PC-3 (cell line): Measurements from ENCODE around the gene WDR90. TPM values are rescaled to one million over a fixed set of nuclear protein-coding genes. Genes with fewer than 3 reads are reported as not detected.
A peak's percentile ranks its signal among the peaks of the same experiment; 100 is the strongest.

ENCODE experiments used
- ATAC-seq: fragments of 200-7000 bp; cut with Tn5 transposase; 2 replicates; pipeline ENCODE4 v1.9.1; 2020; ENCODE audit warnings: mild to moderate bottlenecking, moderate library complexity
- BruUV-seq: library from RNA; stranded (reverse); fragments of 400-500 nt; replicated peaks from 2 replicates; lab custom pipeline; 2021; lab: Mats Ljungman, UMichigan
- CTCF ChIA-PET: fragments of 300-600 bp; sonication (Branson Sonifier 250); formaldehyde crosslinking; loops from one replicate; lab custom pipeline; 2022; ENCODE audit warnings: antibody characterized with exemption; lab: Charles Lee
- POLR2A ChIA-PET: fragments of 300-600 bp; sonication (Branson Sonifier 250); formaldehyde crosslinking; loops from one replicate; lab custom pipeline; 2022; ENCODE audit warnings: antibody characterized with exemption; ENCODE audit not compliant: unreplicated experiment; lab: Charles Lee
- DNase-seq: peaks from one replicate; pipeline ENCODE4 v3.0.0-alpha.2; 2015
- H2AFZ ChIP-seq: fragments of 300-600 bp; sonication (generic); 2 replicates; pipeline ENCODE4 v1.6.0; 2016; ENCODE audit warnings: antibody characterized with exemption, low read length
- H3F3A ChIP-seq: fragments of 300-600 bp; sonication (generic); one replicate; pipeline ENCODE4 v1.6.0; 2017; ENCODE audit warnings: antibody characterized with exemption, low read length, control low read depth, mild to moderate bottlenecking; ENCODE audit not compliant: unreplicated experiment
- H3K27ac ChIP-seq: fragments of 300-600 bp; sonication (generic); 2 replicates; pipeline ENCODE4 v1.5.1; 2016; ENCODE audit warnings: mild to moderate bottlenecking, low read length
- H3K27me3 ChIP-seq: fragments of 300-600 bp; sonication (generic); 2 replicates; pipeline ENCODE4 v1.6.1; 2016; ENCODE audit warnings: low read length, mixed read lengths
- H3K36me3 ChIP-seq: fragments of 300-600 bp; sonication (generic); 2 replicates; pipeline ENCODE4 v1.6.1; 2016; ENCODE audit warnings: low read depth, mixed run types, low read length, mixed read lengths
- H3K4me1 ChIP-seq: fragments of 300-600 bp; sonication (generic); 2 replicates; pipeline ENCODE4 v1.5.1; 2016; ENCODE audit warnings: low read length; ENCODE audit not compliant: insufficient read depth
- H3K4me2 ChIP-seq: fragments of 300-600 bp; sonication (generic); 2 replicates; pipeline ENCODE4 v1.6.0; 2016; ENCODE audit warnings: low read length
- H3K4me3 ChIP-seq: fragments of 300-600 bp; sonication (generic); 2 replicates; pipeline ENCODE4 v1.5.1; 2016; ENCODE audit warnings: mild to moderate bottlenecking, low read length, mixed read lengths
- H3K79me2 ChIP-seq: fragments of 300-600 bp; sonication (generic); 2 replicates; pipeline ENCODE4 v1.6.1; 2017; ENCODE audit warnings: low read length, mixed read lengths
- H3K9ac ChIP-seq: fragments of 300-600 bp; sonication (generic); 2 replicates; pipeline ENCODE4 v1.6.0; 2016; ENCODE audit warnings: mild to moderate bottlenecking, low read length
- H3K9me2 ChIP-seq: fragments of 300-600 bp; sonication (generic); replicated peaks from 2 replicates; pipeline ENCODE4 v1.6.1; 2016; ENCODE audit warnings: mixed run types, low read length, mixed read lengths
- H3K9me3 ChIP-seq: fragments of 300-600 bp; sonication (generic); 2 replicates; pipeline ENCODE4 v1.6.1; 2016; ENCODE audit warnings: low read length, mixed read lengths
- H4K20me1 ChIP-seq: fragments of 300-600 bp; sonication (generic); 2 replicates; pipeline ENCODE4 v1.6.1; 2016; ENCODE audit warnings: low read length, mixed read lengths
- CTCF ChIP-seq: fragments of 300-600 bp; sonication (generic); conservative IDR thresholded peaks from 2 replicates; pipeline ENCODE4 v1.5.1; 2017; ENCODE audit warnings: antibody characterized with exemption, low read depth, mild to moderate bottlenecking, low read length
- EZH2 ChIP-seq: fragments of 300-600 bp; sonication (generic); IDR thresholded peaks from one replicate; pipeline ENCODE4 v1.6.1; 2017; ENCODE audit warnings: antibody characterized with exemption, mild to moderate bottlenecking, low read length; ENCODE audit not compliant: unreplicated experiment
- EZH2phosphoT487 ChIP-seq: fragments of 300-600 bp; sonication (generic); IDR thresholded peaks from 2 replicates; pipeline ENCODE4 v1.6.1; 2018; ENCODE audit warnings: mild to moderate bottlenecking, antibody characterized with exemption, low read length, borderline replicate concordance
- intact Hi-C: fragments of 100-400 bp; cut with micrococcal nuclease; formaldehyde crosslinking; loops from 2 replicates; pipeline ENCODE4 v1.9.0; 2023
- total RNA-seq: library from RNA; depleted of rRNA; stranded (reverse); fragments of >200 nt; gene quantifications from 2 replicates; pipeline ENCODE4 v1.2.3, GENCODE V29; 2014

The WDR90 gene
- total RNA-seq, 1 experiment from 2014 or later, result 44.4 TPM

- H3K4me1 ChIP-seq, result peaks cover 21% of the 10 kb centered on the region
- intact Hi-C loops, result no loop called here
- no peaks in the 10 kb centered on the region for H3K9me2 ChIP-seq
- peak overlapping the region; percentile 72 for H3K4me2 ChIP-seq
- no peaks in the 10 kb centered on the region for H3K27me3 ChIP-seq
- POLR2A ChIA-PET, result no interaction called here
- no TSS peak for BruUV-seq
- no peaks in the 10 kb centered on the region for H3K36me3 ChIP-seq
- H3K9me3 ChIP-seq, result no peaks in the 10 kb centered on the region
- H3K27ac ChIP-seq, result peak overlapping the region; percentile 13; the same call in 1 of the 2 replicates
- H3K79me2 ChIP-seq, result 0 out of 2 replicates have a peak, but pooled peaks cover 3% of the 10 kb centered on the region
- 0 out of 2 replicates have a peak overlapping the region, but pooled peaks have one; percentile 3 for H3K4me3 ChIP-seq
- no peaks in the 10 kb centered on the region for H4K20me1 ChIP-seq
- TF ChIP-seq EZH2phosphoT487 (no peak), EZH2 (no peak), CTCF (no peak)
- no peak overlapping the region for H3K9ac ChIP-seq
- DNase-seq (no peak), ATAC-seq (no peak)
- no peak overlapping the region for H2AFZ ChIP-seq
- CTCF ChIA-PET, result no interaction called here
- no peaks in the 10 kb centered on the region for H3F3A ChIP-seq
Observed at GRCh38 chr16:621526-622105, 27.5 kb upstream of the WDR90 start.

- H3K36me3 ChIP-seq, result no peaks in the 10 kb centered on the region
- POLR2A ChIA-PET, result no interaction called here
- no peak overlapping the region for H3K9ac ChIP-seq
- H3K9me3 ChIP-seq, result no peaks in the 10 kb centered on the region
- ATAC-seq (no peak), DNase-seq (no peak)
- no peak overlapping the region for H3K27ac ChIP-seq
- H3K4me3 ChIP-seq, result no peak overlapping the region
- no peaks in the 10 kb centered on the region for H3F3A ChIP-seq
- CTCF ChIA-PET, result no interaction called here
- 0 out of 2 replicates have a peak, but pooled peaks cover 3% of the 10 kb centered on the region for H3K79me2 ChIP-seq
- H3K9me2 ChIP-seq, result no peaks in the 10 kb centered on the region
- intact Hi-C loops, result no loop called here
- peaks cover 31% of the 10 kb centered on the region for H3K4me1 ChIP-seq
- no peak for TF ChIP-seq CTCF
- no peaks in the 10 kb centered on the region for H4K20me1 ChIP-seq
- no peaks in the 10 kb centered on the region for H3K27me3 ChIP-seq
- no peak overlapping the region for H2AFZ ChIP-seq
- H3K4me2 ChIP-seq, result peak overlapping the region; percentile 72; the same call in 1 of the 2 replicates
- no TSS peak for BruUV-seq
Observed at GRCh38 chr16:622920-623280, 26.3 kb upstream of the WDR90 start.

- H3K79me2 ChIP-seq, result 0 out of 2 replicates have a peak, but pooled peaks cover 3% of the 10 kb centered on the region
- H3K4me2 ChIP-seq, result no peak overlapping the region
- no TSS peak for BruUV-seq
- ATAC-seq (no peak), DNase-seq (no peak)
- no peak overlapping the region for H3K9ac ChIP-seq
- intact Hi-C loops, result no loop called here
- H3K36me3 ChIP-seq, result no peaks in the 10 kb centered on the region
- ChIA-PET CTCF (no interaction called here), POLR2A (no interaction called here)
- H3K4me3 ChIP-seq, result no peak overlapping the region
- H4K20me1 ChIP-seq, result no peaks in the 10 kb centered on the region
- no peak overlapping the region for H2AFZ ChIP-seq
- H3F3A ChIP-seq, result no peaks in the 10 kb centered on the region
- H3K9me3 ChIP-seq, result no peaks in the 10 kb centered on the region
- no peaks in the 10 kb centered on the region for H3K9me2 ChIP-seq
- no peak overlapping the region for H3K27ac ChIP-seq
- H3K27me3 ChIP-seq, result no peaks in the 10 kb centered on the region
- TF ChIP-seq EZH2 (no peak), CTCF (no peak), EZH2phosphoT487 (no peak)
- H3K4me1 ChIP-seq, result peaks cover 31% of the 10 kb centered on the region
Observed at GRCh38 chr16:624526-625070, 24.6 kb upstream of the WDR90 start.
